IPS-15b (cell line): ENCODE results near the gene NTRK3.

Source experiments
- H3K27me3 ChIP-seq: one replicate; pipeline ENCODE4 v1.6.1; 2013; ENCODE audit warnings: low read length; ENCODE audit not compliant: control insufficient read depth, insufficient read depth
- H3K36me3 ChIP-seq: one replicate; pipeline ENCODE4 v1.6.1; 2013; ENCODE audit warnings: low read length; ENCODE audit not compliant: control insufficient read depth, insufficient read depth
- H3K4me1 ChIP-seq: one replicate; pipeline ENCODE4 v1.6.1; 2013; ENCODE audit warnings: mild to moderate bottlenecking, low read length; ENCODE audit not compliant: control insufficient read depth, insufficient read depth
- H3K4me3 ChIP-seq: one replicate; pipeline ENCODE4 v1.5.1; 2013; ENCODE audit warnings: low read depth, low read length
- H3K9ac ChIP-seq: one replicate; pipeline ENCODE4 v1.6.1; 2013; ENCODE audit warnings: low read depth, mild to moderate bottlenecking, low read length
- H3K9me3 ChIP-seq: one replicate; pipeline ENCODE4 v1.6.1; 2013; ENCODE audit warnings: mild to moderate bottlenecking, low read length; ENCODE audit not compliant: control insufficient read depth, insufficient read depth

The NTRK3 gene

GRCh38 chr15:88255484-88256278 is 858 bp downstream of the NTRK3 start:
- Histone ChIP-seq H3K4me1 (no peaks in the 10 kb centered on the region), H3K9ac (no peak overlapping the region), H3K4me3 (peak overlapping the region; percentile 69), H3K9me3 (no peaks in the 10 kb centered on the region), H3K36me3 (no peaks in the 10 kb centered on the region), H3K27me3 (peaks cover 55% of the 10 kb centered on the region)

- peaks cover 49% of the 10 kb centered on the region for H3K27me3 ChIP-seq
- H3K9ac ChIP-seq, result no peak overlapping the region
- H3K4me1 ChIP-seq, result no peaks in the 10 kb centered on the region
- H3K4me3 ChIP-seq, result peak overlapping the region; percentile 69
- no peaks in the 10 kb centered on the region for H3K9me3 ChIP-seq
- no peaks in the 10 kb centered on the region for H3K36me3 ChIP-seq
Measured at GRCh38 chr15:88255087-88255483, 1.5 kb downstream of the NTRK3 start.

GRCh38 chr15:88252441-88252840 is 4.1 kb downstream of the NTRK3 start:
- Histone ChIP-seq H3K9me3 (no peaks in the 10 kb centered on the region), H3K27me3 (peaks cover 51% of the 10 kb centered on the region), H3K4me3 (no peak overlapping the region), H3K36me3 (no peaks in the 10 kb centered on the region), H3K9ac (no peak overlapping the region), H3K4me1 (no peaks in the 10 kb centered on the region)

- peaks cover 7% of the 10 kb centered on the region for H3K4me1 ChIP-seq
- no peaks in the 10 kb centered on the region for H3K9me3 ChIP-seq
- H3K4me3 ChIP-seq, result no peak overlapping the region
- H3K36me3 ChIP-seq, result no peaks in the 10 kb centered on the region
- H3K9ac ChIP-seq, result no peak overlapping the region
- H3K27me3 ChIP-seq, result peaks cover 60% of the 10 kb centered on the region
Measured at GRCh38 chr15:88250826-88251225, 5.7 kb downstream of the NTRK3 start.

- no peaks in the 10 kb centered on the region for H3K9me3 ChIP-seq
- H3K9ac ChIP-seq, result no peak overlapping the region
- H3K4me3 ChIP-seq, result no peak overlapping the region
- H3K36me3 ChIP-seq, result no peaks in the 10 kb centered on the region
- peaks cover 46% of the 10 kb centered on the region for H3K27me3 ChIP-seq
- H3K4me1 ChIP-seq, result peaks cover 7% of the 10 kb centered on the region
Measured at GRCh38 chr15:88249220-88249619, 7.3 kb downstream of the NTRK3 start.

- no peak overlapping the region for H3K4me3 ChIP-seq
- peaks cover 33% of the 10 kb centered on the region for H3K27me3 ChIP-seq
- no peak overlapping the region for H3K9ac ChIP-seq
- H3K9me3 ChIP-seq, result no peaks in the 10 kb centered on the region
- H3K4me1 ChIP-seq, result peaks cover 7% of the 10 kb centered on the region
- no peaks in the 10 kb centered on the region for H3K36me3 ChIP-seq
Measured at GRCh38 chr15:88247914-88248313, 8.6 kb downstream of the NTRK3 start.

- Histone ChIP-seq H3K9ac (no peak overlapping the region), H3K4me3 (peak overlapping the region; percentile 49), H3K9me3 (no peaks in the 10 kb centered on the region), H3K4me1 (peaks cover 7% of the 10 kb centered on the region), H3K36me3 (no peaks in the 10 kb centered on the region), H3K27me3 (peaks cover 22% of the 10 kb centered on the region)
Measured at GRCh38 chr15:88246666-88247446, 9.7 kb downstream of the NTRK3 start.

- H3K9ac ChIP-seq, result no peak overlapping the region
- H3K4me1 ChIP-seq, result peaks cover 7% of the 10 kb centered on the region
- no peaks in the 10 kb centered on the region for H3K36me3 ChIP-seq
- H3K9me3 ChIP-seq, result no peaks in the 10 kb centered on the region
- H3K4me3 ChIP-seq, result no peak overlapping the region
- H3K27me3 ChIP-seq, result peaks cover 18% of the 10 kb centered on the region
Measured at GRCh38 chr15:88246081-88246480, 10.5 kb downstream of the NTRK3 start.

- H3K4me3 ChIP-seq, result no peak overlapping the region
- no peak overlapping the region for H3K9ac ChIP-seq
- H3K9me3 ChIP-seq, result no peaks in the 10 kb centered on the region
- H3K36me3 ChIP-seq, result no peaks in the 10 kb centered on the region
- peaks cover 18% of the 10 kb centered on the region for H3K27me3 ChIP-seq
- H3K4me1 ChIP-seq, result peaks cover 7% of the 10 kb centered on the region
Measured at GRCh38 chr15:88243895-88244787, 12.4 kb downstream of the NTRK3 start.

- no peaks in the 10 kb centered on the region for H3K36me3 ChIP-seq
- no peaks in the 10 kb centered on the region for H3K9me3 ChIP-seq
- H3K4me3 ChIP-seq, result no peak overlapping the region
- peaks cover 7% of the 10 kb centered on the region for H3K4me1 ChIP-seq
- H3K9ac ChIP-seq, result no peak overlapping the region
- peaks cover 14% of the 10 kb centered on the region for H3K27me3 ChIP-seq
Measured at GRCh38 chr15:88242586-88243555, 13.7 kb downstream of the NTRK3 start.
